OCI-LY7 (cell line): ENCODE data around the gene SCIMP.

Source experiments
- EZH2phosphoT487 ChIP-seq: fragments of 200-600 bp; sonication (generic); IDR thresholded peaks from 2 replicates; pipeline ENCODE4 v1.6.1; 2018; ENCODE audit warnings: low read depth, borderline replicate concordance, mild to moderate bottlenecking, mixed run types, antibody characterized with exemption, low read length, moderate library complexity, mixed read lengths
- TF ChIP-seq, protein P1 (sequence below): fragments of 200-600 bp; sonication (generic); conservative IDR thresholded peaks from 2 replicates; pipeline ENCODE4 v1.5.1; 2014; ENCODE audit warnings: mild to moderate bottlenecking, antibody characterized with exemption, low read length, moderate library complexity, mixed read lengths

GRCh38 chr17:5184288-5184687, 50.4 kb downstream of the SCIMP start:
- TF ChIP-seq, protein P1, sequence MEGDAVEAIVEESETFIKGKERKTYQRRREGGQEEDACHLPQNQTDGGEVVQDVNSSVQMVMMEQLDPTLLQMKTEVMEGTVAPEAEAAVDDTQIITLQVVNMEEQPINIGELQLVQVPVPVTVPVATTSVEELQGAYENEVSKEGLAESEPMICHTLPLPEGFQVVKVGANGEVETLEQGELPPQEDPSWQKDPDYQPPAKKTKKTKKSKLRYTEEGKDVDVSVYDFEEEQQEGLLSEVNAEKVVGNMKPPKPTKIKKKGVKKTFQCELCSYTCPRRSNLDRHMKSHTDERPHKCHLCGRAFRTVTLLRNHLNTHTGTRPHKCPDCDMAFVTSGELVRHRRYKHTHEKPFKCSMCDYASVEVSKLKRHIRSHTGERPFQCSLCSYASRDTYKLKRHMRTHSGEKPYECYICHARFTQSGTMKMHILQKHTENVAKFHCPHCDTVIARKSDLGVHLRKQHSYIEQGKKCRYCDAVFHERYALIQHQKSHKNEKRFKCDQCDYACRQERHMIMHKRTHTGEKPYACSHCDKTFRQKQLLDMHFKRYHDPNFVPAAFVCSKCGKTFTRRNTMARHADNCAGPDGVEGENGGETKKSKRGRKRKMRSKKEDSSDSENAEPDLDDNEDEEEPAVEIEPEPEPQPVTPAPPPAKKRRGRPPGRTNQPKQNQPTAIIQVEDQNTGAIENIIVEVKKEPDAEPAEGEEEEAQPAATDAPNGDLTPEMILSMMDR: no peak
- no peak for TF ChIP-seq EZH2phosphoT487
